Esophagus muscularis mucosa (tissue), 4 donors: ENCODE results near the gene DIDO1.

Experiments used
- CTCF ChIP-seq, 3 experiments: fragments of 200-600 bp in 2 of 3; fragments of 450-650 bp in 1 of 3; sonication (generic) in 2 of 3; IDR thresholded peaks; one replicate each; pipeline ENCODE4 v1.5.1; 2017 to 2019; ENCODE audit warnings: antibody characterized with exemption in 3 of 3, mild to moderate bottlenecking in 2 of 3, moderate library complexity in 1 of 3
- EP300 ChIP-seq: sonication (generic); formaldehyde crosslinking; IDR thresholded peaks from one replicate; pipeline ENCODE4 v1.6.1; 2017; ENCODE audit warnings: antibody characterized with exemption
- POLR2A ChIP-seq: fragments of 450-650 bp; IDR thresholded peaks from one replicate; pipeline ENCODE4 v1.6.1; 2017; ENCODE audit warnings: antibody characterized with exemption, moderate library complexity, mild to moderate bottlenecking, low read depth
- POLR2AphosphoS5 ChIP-seq, 2 donors: sonication (generic); formaldehyde crosslinking; IDR thresholded peaks; one replicate each; pipeline ENCODE4 v1.6.1; 2017; ENCODE audit warnings: antibody characterized with exemption in 2 of 2

- TF ChIP-seq CTCF (IDR thresholded peaks at IDR 0.05) (no peak), EP300 (no peak), POLR2AphosphoS5 (IDR thresholded peaks at IDR 0.05) (no peak), POLR2A (no peak)
Measured at GRCh38 chr20:62950741-62951140, 24.4 kb upstream of the DIDO1 start.
